Measurements from ENCODE around the gene MDFIC.

The MDFIC gene

DNA sequence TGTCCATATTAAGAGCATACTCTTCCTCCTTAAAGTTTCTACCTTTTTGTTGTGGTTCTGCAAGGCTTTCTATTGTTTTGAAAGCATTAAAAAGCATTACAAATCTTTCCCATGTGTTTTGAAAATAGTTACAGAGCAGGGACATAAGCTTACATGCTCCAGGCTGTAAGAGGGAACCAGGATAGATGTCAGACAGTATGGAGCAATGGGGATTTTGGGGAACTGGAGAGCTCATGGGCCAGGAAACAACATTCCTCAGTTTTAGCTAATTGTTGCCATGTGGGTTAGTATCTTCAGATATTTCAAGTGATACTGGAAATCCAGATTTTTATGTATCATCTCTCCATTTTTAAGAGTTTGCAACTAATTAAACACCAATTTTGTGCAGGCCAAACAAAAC, 3.5 kb downstream of the MDFIC start:
- DNase-seq (ENCODE audit: low read depth in 2 of 2): no peak

DNA sequence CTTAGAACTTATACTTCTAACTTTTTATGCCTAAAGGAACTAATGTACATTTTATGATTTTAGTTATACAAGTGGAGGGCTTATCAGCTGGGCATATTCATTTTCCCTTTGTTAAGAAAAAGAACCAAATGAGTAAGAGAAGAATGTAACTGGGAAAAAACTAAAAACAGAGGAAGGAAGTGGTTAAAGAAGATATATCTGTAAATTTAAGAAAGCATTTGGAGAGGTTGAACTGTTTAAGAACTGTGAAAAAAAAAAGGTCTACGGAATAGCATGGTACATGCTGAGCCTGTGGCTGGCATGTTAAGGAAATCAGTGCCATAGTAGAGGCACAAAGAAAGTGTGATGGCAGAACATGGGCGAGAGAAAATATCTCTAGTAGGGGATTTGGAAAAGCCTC, 6.2 kb downstream of the MDFIC start:
- no peak for DNase-seq (ENCODE audit: low read depth in 2 of 2)

DNA sequence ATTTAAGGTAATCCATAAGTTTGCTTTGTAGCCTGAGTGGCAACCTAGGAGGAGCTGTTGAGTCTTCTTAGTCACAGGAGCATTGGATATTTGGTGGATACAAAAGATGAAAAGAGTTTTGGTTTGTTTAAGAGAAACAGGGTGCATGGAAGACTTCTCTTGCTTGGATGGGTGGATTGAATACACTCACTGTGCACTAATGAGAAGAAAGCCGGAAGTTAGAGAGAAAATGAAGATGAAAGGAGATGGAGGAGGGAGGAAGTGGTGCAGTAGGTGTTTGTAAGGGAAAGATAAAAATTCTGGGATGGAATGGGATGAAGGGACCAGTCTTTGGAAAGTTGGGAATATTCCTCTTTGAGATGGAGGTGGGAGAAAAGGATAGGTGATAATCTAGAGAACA, 7.7 kb downstream of the MDFIC start:
- no peak for DNase-seq (ENCODE audit: low read depth in 2 of 2)

DNA sequence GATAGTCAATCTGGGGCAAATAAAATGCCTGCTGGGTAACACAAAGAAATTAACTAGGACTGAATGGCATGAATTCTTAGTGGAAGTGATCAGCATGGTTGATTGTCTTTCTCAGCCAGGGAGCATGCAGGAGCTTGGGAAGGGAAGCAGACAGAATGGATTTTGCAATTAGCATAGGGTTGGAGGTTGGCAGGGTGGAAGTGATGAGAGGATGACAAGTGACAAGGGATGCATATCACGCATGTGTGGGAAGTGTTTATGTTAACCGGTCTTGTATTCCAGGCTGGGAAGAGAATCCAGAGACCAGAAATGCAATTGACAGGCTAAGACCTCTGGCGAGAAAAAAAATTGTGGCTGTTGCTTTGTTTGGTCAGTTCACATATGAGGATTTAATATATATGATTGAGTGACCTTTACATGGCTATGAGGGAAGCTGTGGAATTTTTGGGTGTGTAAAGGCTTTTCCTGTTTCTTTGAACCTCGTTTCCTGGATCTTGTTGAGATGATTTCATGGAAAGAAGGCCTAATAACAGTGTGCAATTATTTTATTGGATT, 8.3 kb downstream of the MDFIC start:
- no peak for DNase-seq (ENCODE audit: low read depth in 2 of 2)

DNA sequence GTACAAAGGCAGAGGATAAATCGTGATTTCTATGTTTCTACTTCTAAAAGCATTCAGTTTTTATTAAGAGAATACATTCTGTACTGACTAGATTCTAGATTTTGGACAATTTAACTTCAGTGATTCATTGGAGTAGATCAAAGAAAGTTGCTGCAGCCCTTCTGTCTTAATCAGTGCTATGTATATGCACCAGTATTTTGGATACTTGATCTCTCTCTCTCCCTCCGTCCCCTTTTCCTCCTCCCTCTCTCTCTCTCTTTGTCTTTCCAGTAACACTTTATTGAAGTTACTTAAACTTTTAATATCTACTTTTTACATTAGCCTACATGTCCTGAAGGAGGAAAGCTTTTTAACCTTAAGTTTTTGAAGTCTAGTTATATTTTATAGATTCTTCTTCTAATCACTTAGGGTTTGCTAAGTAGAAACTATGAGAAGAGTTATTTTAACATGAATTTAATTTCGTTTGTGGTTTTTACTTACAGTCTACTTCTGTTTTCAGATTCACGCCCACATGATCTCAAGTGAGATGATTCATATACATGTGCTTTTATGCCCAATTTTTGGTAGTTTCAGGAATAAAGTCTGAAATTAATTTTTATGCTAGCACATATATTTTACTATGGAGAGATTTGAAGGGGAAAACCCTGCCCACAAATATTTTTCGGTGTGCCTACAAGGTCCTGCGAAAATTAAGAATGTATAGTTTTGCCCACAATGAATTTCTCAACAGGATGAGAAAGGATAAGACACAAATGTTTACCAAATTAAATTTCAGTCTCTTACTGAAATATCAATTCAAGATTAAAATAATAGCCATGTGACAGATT, 9.1 kb downstream of the MDFIC start:
- DNase-seq (ENCODE audit: low read depth in 2 of 2): no peak

DNA sequence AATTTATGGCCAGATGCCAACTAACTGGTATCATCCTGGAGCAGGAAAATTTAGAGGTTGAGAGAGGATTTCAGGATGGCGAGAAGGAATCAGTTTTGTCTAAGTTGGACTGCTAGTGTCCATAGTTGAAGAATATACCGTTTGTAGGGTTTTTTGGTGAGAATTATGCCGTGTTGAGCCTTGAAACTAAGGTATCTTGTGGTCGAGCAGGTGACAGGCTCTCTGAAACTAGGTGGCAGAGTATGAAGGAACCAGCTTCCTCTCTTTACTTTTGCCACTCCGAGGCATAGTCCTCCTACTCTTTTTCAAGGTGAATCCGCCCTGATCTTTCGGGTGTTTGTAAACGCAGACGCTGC, 9.7 kb downstream of the MDFIC start:
- DNase-seq (ENCODE audit: low read depth in 2 of 2): no peak

DNA sequence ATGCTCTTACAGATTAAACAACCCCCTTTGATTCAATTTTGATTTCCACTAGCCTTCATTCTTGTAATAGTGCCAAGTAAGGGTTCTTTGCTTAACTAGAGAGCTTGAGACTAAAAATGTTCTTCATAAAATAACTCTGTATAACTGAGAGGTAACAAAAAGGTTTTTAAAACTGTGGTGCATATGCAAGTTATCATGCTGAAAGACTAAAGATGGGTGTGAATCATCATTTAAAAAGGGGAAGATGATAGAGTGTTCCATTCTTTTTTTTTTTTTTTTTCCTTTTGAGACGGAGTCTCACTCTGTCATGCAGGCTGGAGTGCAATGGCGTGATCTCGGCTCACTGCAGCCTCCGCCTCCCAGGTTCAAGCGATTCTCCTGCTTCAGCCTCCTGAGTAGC, 11.1 kb downstream of the MDFIC start:
- no peak for DNase-seq (ENCODE audit: low read depth in 2 of 2)

DNA sequence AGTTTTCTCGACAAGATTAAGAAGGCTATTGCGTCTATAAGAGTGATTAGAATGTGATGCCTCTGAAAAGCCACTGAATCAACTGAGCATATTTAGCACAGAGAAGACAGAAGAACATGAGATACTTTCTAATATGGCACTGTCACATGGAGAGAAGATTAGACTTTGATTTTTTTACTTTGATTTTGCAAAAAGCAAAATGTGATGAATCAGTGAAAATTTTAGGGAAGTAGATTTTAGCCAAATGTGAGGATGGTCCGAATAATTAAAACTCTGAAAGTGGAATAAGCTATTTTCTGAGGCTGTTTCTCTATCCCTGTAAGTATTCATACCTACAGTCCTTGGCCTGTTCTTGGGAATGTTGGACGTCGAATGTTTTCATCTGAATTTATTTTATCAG, 11.8 kb downstream of the MDFIC start:
- DNase-seq (ENCODE audit: low read depth in 2 of 2): no peak

DNA sequence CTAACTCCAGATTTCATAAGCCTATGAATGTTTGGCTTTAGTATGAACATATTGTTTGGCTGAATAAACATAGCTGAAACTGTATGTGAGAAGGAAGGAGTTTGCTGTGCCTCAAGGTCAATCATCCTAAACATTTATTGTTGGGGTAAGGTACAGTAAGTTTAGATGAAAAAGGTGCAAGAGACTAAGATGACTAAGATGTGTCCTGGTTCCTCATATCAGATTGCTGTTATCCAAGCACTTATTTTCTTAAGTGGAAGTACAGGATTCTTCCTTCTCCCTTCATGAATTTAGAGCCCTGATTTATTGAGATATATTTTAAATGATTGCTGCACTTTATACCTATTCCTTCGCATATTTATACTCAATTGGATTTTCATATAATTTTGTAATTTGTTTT, 12.2 kb downstream of the MDFIC start:
- DNase-seq (ENCODE audit: low read depth in 2 of 2): no peak

DNA sequence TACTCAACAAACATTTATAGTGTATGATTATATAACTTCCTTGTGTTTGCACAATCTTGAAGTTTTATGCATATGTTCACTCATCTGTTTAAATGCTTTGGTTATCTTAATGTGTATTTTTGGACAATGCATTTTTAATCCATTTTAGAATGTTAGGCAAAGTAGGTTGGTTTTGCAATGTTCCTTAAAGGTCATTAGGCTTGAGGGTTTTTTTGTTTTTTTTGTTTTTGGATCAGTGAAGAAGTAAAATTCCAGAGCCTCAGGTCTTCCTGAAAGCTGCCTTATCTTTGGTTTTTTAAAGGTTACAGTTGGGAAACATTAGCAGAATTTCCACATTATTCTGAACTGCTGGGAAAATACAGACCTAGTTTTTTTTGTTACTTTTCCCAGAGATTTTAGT, 12.8 kb downstream of the MDFIC start:
- no peak for DNase-seq (ENCODE audit: low read depth in 2 of 2)

DNA sequence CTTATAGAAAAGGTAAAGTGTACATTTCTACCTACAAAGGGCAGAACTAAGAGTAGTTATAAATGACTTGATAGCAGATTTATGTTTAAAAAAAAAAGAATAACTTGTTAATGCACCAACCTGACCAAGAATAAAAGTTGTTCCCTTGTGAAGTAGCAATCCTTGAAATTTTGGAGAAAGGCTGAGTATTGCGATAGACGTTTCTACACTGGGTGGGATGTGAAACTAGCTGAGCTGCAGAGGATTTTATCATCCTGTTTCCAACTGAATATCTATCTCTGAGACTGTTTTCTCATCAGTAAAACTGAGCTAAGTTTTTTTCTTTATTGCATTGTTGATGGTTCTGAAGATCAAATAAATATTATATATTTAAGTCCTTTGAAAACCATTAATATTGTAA, 14.6 kb downstream of the MDFIC start:
- no peak for DNase-seq (ENCODE audit: low read depth in 2 of 2)

DNA sequence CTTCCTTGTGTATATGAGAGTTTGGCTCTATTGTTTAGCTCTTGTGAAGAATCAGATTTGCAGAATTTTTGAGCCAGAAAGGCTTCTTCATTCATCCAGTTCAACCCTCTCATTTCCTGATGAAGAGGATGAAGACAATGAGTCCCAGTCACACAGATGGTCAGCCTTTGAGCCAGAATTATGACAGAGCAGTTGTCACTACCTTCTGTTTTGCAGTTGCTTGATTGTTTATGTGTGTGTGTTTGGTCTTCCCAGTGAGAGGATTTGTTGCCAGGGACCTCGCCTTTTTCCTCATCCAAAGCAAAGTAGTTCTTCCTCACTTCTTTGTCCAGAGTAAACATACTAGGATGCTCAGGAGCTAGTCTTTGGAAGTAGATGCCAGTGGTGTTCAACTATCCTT, 15.6 kb downstream of the MDFIC start:
- no peak for DNase-seq (ENCODE audit: low read depth in 2 of 2)

DNA sequence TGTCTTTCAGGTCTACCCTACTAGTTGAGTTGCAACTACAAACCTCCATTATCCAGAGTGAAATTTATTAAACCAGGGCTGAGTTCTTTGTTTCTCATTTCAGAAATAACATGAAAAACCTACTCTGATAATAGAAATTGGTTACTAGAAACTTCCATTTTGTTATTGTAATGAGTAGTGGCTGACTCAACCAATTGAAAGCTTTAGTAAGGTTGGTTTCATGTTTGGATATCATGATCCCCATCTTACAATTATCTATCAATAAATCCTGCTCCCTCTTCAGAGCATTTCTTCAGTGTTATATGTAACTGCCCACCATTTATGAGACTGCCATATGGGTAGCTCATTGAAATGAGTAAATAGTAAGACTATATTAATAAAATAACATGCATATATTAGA, 16.9 kb downstream of the MDFIC start:
- no peak for DNase-seq (ENCODE audit: low read depth in 2 of 2)

DNA sequence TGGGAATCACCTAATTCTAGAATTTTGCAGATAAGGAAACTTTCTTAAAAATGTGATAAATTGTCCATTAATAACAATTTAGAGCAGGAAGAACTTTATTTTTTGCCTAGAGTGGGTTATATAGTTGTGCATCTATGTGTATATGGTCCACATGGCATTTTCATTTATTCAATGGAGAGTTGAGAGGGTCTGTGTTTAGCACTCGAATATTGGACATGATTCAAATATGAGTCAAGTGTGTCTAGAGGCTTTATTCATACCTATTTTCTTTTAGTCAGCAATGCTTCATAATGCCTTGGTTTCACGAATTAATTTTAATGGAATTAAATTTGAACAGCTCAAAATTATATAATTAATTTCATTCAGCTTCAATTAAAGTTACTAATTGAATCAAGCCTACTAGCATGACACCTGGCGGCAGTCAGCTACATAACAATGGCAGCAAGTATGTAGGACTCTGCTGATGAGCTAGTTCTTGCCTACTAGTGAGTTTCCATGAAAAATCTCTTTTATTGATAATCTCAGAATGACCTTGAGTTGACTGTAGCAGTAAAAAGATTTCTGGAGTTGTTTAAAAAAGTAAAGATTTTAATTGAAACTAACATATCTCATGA, 17.7 kb downstream of the MDFIC start:
- DNase-seq (ENCODE audit: low read depth in 2 of 2): no peak

DNA sequence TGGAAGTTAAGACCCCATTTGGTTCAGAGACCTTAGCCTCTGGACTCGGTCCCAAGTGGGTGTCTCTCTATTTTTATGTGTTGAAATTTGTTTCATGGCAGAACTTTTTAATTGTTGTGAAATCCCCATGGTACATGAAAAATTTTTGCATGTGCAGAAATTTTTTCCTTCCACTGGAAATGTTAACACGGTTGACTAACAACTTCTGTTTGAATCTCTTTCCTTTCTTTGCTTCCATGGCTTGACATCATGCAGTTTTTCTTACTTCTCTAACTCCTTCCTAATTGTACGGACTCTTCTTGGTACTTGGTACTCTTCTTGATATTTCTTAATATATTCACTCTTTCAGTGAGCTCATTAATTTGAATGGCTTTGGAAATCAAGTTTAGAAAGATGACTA, 18.3 kb downstream of the MDFIC start:
- no peak for DNase-seq (ENCODE audit: low read depth in 2 of 2)

DNA sequence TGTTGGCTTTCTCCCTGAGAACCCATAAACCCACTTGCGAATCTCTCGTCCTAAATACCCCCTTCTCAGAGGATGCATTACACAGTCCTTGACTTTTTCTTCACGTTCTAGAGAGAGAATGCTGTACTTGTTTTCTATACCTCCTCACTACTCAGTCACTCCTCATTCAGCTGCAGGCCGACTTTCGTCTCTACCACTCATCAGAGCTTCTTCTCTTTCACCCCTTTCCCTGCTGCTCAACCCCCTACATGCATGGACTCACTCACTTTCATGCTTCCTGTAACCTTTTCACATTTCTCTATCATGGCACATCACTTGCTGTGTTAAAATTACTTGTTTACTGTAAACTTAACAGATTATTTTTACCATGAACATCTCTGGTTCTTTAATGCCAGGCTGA, 19.8 kb downstream of the MDFIC start:
- DNase-seq (ENCODE audit: low read depth in 2 of 2): no peak

DNA sequence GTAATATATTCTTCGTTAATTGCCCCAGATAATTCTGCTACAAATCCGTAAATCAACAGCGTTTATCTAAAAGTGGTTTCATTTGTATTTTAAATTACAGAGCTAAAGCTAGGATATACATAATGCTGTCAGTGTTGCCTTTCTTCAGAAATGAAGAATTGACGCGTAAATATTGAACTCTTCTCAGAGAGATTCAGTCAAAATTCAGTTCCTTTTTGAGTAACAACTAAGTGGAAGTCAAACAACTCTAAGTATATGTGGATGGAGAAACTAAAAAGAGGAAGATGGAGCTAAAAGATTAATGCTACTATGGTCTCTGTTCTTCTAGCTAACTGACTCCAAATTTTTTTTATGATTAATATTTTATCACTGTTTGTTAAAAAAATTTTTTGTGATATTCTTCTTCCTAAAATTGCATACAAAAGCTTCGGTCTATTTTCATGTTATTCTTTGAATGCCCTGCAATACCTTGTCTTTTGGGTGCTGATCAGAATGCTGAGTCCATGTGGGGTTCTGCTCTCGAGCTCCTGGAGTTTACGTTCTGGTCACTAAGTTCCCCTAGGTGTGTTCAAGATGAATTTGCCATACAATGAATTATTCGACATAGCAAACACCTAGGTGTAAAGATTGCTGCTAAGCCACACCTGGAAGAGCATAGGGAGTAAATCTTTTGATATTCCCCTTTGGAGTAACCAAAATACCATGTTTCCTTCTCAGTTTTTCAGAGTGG, 20.7 kb downstream of the MDFIC start:
- DNase-seq (ENCODE audit: low read depth in 2 of 2): no peak

DNA sequence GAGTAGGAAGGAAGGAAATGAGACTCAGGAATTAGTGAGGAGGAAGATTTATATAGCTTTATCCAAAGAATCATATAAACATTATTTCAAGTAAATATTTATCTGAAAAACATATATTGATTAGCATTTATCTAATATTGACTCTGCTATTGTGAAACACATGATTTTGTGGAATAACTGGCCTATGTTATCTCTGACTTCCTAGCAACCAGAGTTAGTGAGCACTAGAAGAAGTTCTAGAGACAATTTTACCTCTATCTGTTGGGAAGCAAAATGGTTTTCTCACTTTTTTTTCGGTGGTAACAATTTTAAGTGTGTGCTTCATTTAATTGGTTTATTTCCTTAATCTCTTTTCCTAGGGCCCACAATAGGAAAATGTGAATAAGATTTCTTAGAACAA, 21.6 kb downstream of the MDFIC start:
- no peak for DNase-seq (ENCODE audit: low read depth in 2 of 2)

DNA sequence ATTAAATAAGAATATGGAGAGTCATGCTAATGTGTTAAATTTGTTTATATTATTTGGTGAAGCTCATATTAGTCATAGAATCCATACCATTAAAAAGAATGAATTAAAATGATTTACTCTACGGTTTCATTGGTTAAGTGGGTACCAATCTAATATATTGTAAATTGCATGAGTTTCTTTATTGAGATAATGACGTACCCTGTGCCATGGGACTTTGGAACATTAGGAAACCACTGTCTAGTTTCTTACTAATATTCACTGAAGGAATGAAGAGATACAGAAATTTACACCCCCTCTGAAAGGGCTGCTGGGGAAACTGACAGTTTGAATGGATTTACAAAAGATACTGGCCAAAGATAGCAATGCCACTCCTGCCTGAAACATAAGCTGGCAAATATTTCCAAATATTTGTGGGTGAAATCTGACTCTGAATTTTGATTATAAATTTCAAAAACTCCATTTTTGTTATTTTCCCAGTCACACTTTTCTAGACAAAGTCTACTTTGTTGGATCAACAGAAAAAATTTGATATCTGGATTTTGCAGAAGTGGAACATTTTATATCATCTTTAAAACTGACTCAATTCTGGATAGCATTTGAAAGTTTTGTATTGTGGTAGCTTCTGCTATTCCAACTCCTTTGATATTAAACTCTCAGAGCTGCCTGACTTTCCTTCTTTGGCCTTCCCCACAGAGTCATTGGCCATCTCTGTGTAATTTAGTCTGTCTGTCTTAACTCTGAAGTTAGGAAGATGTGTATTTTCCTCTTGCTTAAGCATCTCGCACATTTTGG, 22.3 kb downstream of the MDFIC start:
- DNase-seq (ENCODE audit: low read depth in 2 of 2): no peak

DNA sequence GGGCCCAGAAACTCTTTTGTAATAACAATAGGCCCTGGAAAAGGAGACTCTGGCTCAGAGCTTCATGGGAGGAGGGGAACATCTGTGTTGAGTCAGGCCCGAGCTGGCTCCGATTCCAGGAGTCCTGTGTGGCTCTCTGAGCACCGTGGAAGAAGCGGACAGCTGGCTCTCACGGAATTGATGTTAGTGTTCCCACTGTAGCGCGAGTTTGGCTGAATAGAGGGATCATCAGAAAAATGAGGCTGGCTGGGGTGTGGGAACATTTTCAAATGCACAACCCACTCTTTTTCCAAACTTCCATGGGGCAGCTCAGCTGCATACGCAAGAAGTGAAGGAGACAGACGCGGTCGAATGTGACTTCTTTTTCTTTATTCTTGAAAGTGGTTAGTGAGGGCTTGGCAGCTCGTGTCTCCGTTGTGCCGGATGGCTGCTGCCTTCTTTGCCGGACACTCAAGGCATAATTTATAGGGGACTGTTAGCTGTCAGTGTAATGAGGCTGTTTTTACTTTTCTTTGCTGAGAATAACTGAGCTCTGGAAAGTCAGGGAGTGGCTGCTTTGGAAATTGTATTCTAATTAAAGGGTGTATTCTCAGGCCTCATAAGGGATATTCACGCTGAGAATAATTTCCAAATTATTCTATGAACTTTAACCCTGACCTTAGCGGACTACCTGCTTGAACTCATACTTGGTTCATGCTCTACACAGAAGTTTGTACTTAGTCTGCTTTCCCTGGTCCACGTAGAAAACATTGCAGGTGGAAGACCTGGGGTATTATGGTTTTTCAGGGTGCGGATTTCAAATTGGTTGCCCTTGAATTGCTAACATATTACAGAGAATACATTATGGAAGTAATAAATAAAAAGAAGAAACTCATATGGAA, 23.1 kb downstream of the MDFIC start:
- no peak for DNase-seq (ENCODE audit: low read depth in 2 of 2)

DNA sequence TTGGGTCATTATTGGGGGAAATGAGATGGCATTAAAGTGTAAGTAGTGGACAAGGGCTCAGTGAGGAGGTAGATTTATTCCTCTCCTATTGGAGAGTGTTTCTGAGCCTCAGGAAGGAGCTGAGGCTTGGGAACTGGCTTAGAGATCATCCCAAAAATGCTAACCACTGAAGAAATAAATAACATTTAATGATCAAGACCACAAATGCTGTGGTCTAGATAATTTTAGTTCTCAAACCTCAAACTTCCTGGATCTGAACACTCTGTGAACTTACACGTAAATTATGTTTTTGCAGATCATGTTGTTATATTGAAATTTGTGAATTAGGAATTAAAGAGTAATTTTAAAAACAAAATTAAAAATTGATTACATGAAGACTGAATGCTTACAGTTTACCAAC, 27.3 kb downstream of the MDFIC start:
- DNase-seq (ENCODE audit: low read depth in 2 of 2): no peak

Measured in stimulated activated CD8-positive, alpha-beta memory T cell treated with anti-CD3 and anti-CD28 coated beads, Interleukin-15, amount 100 ng/mL, for 48 hours (primary cell).